T-helper 1 cell treated with Interleukin-12 subunit alpha and Interleukin-12 subunit beta and Interleukin-4 antibody, amounts not matched to agents 30 μg/mL and 1 μg/mL, for 36 hours (primary cell): Measurements from ENCODE around the gene SKIC8.

ENCODE experiments used
- H3K27ac Mint-ChIP-seq: one replicate; pipeline ENCODE4 v1.8.0; 2021; ENCODE audit warnings: mild to moderate bottlenecking, mixed read lengths
- H3K27me3 Mint-ChIP-seq: one replicate; pipeline ENCODE4 v1.8.0; 2021; ENCODE audit warnings: low read depth, mixed read lengths
- H3K36me3 Mint-ChIP-seq: one replicate; pipeline ENCODE4 v1.8.0; 2021; ENCODE audit warnings: low read depth, mixed read lengths
- H3K4me1 Mint-ChIP-seq: one replicate; pipeline ENCODE4 v1.8.0; 2021; ENCODE audit warnings: low read depth, mixed read lengths
- H3K4me3 Mint-ChIP-seq: one replicate; pipeline ENCODE4 v1.8.0; 2021; ENCODE audit warnings: mild to moderate bottlenecking, moderate library complexity, mixed read lengths
- H3K9me3 Mint-ChIP-seq: one replicate; pipeline ENCODE4 v1.8.0; 2021; ENCODE audit warnings: mixed read lengths

The SKIC8 gene

DNA sequence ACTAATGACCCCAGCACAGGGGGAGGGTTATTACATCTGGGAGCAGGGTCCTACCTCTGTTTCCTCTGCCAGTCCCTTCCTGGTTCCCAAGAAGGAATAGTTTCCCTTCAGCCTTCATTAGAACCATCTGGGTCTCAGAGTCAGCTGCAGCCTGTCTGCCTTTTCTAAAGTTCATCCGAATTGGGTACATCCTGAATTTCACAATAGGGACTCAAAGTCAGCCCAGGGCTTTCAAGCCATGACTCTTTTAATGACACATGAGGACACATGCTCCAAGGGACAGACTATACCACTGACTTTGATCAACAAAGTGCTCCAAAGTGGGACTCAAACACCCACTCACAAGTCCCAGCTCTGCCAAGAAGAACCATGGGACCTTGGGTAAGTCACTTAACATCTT is 28.1 kb upstream of the SKIC8 start:
- Mint-ChIP-seq H3K9me3 (no peaks in the 10 kb centered on the region), H3K4me1 (no peaks in the 10 kb centered on the region), H3K27me3 (peaks cover 5% of the 10 kb centered on the region), H3K27ac (no peak overlapping the region), H3K4me3 (no peak overlapping the region), H3K36me3 (no peaks in the 10 kb centered on the region)

DNA sequence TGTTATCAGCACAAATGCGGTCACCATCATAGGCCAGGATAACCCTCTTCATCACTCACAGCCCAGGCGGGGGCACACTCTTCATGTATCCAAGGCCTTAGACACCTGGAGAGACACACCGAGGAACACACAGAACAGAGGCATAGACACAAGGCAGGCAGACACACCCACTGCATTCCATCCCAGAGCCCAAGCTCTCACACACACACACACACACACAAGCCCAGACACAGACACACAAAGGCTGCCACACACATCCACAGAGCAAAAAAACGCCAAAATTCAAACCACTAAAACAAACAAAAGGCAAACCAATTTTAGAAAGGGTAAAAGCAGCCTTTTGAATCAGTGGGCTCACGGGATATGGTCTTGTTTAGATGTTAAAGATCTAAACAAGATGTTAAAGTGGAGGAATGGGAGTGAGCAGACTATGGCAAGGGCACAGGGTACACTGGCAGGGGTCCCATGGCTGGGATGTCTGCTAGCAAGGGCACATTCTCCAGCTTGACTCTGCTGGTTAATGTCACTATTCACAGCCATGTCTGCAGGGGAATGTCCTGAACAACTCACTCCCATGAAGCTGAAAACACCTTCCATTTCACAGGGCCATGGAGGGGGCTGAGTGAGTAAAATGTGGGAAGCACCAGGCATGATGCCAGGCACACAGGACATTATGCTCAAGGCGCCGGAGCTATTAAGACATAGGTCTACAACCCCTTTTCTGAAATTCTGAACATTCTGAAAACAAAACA is 25.9 kb upstream of the SKIC8 start:
- no peaks in the 10 kb centered on the region for H3K9me3 Mint-ChIP-seq
- no peak overlapping the region for H3K27ac Mint-ChIP-seq
- H3K36me3 Mint-ChIP-seq = no peaks in the 10 kb centered on the region
- peaks cover 5% of the 10 kb centered on the region for H3K27me3 Mint-ChIP-seq
- H3K4me3 Mint-ChIP-seq = no peak overlapping the region
- H3K4me1 Mint-ChIP-seq = no peaks in the 10 kb centered on the region

DNA sequence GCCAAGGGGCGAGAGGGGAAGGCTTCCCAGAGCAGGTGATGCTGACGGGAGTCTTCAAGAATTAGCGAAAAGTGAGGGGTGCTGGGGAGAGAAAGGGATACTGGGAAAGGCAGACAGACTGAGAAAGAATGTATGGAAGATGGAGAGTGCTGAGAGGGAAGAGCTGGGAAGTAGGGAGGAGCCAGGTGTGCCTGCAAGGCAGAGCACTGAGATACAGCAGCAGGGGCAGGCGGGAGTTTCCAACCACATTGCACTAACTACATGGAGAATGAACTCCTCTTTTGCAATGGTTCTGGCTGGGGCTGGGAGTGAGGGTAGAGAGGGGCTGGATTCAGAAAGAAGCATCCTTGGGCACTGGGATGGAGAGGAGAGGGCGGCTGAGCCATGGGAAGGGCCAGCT is 24.7 kb upstream of the SKIC8 start:
- no peaks in the 10 kb centered on the region for H3K9me3 Mint-ChIP-seq
- H3K36me3 Mint-ChIP-seq = no peaks in the 10 kb centered on the region
- H3K27ac Mint-ChIP-seq = no peak overlapping the region
- H3K4me1 Mint-ChIP-seq = no peaks in the 10 kb centered on the region
- no peaks in the 10 kb centered on the region for H3K27me3 Mint-ChIP-seq
- no peak overlapping the region for H3K4me3 Mint-ChIP-seq

DNA sequence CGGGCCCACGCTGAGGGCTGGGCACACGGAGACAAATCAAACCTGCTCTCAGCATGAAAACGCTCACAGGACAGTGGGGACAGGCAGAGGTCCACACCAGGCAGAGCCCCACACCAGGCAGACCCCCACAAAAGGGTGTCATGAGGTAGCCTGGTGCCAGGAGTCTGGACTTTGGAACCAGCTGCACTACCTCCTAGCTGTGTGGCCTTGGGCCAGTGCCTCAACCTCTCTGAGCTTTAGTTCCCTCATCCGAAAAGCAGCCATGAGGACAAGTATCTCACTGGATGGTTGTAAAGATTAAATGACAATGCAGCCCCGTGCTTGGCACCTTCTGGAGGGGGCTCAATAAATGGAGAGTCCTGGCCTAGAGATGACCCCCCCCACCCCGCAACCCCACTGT is 24.3 kb upstream of the SKIC8 start:
- Mint-ChIP-seq H3K4me1 (no peaks in the 10 kb centered on the region), H3K4me3 (no peak overlapping the region), H3K9me3 (no peaks in the 10 kb centered on the region), H3K36me3 (no peaks in the 10 kb centered on the region), H3K27me3 (no peaks in the 10 kb centered on the region), H3K27ac (no peak overlapping the region)

DNA sequence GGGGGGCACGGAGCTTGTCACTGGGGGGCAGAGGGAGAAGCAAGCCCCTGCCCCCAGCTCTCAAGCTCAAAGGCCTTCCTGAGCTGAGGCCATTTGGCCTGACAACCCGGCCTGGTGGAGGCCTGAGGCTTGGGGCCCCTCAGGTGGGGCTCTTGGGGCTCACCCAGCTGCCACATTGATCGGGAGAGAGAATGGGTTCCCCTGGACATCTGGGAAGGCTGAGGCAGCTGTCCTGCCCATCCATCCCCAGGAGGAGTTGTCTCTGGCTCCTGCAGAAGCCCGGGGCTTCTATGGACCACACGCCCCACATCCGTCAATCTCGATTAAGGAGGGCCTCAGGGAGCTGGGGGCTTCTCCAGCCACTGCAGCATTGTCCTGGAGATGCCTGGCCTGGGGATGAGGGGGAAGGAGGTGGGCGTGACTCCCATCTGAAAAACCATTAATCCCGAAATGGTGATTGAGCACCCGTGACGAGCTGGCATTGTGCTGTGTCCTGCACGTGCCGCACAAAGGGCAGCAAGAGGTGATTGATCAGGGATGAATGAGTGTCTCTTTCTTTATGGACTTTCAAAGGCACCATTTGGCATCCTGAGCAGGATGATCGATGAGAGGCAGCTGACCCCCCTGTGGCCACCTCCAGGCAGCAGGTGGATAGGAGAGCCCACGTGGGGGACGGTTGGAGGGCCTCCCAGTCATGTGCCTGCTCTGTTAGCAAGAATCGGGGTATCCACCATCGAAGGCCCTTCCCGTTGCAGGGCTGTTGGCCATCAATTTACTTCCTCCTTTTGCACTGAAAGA is 23.5 kb upstream of the SKIC8 start:
- Mint-ChIP-seq H3K4me3 (no peak overlapping the region), H3K36me3 (no peaks in the 10 kb centered on the region), H3K27ac (no peak overlapping the region), H3K4me1 (no peaks in the 10 kb centered on the region), H3K9me3 (no peaks in the 10 kb centered on the region), H3K27me3 (no peaks in the 10 kb centered on the region)

DNA sequence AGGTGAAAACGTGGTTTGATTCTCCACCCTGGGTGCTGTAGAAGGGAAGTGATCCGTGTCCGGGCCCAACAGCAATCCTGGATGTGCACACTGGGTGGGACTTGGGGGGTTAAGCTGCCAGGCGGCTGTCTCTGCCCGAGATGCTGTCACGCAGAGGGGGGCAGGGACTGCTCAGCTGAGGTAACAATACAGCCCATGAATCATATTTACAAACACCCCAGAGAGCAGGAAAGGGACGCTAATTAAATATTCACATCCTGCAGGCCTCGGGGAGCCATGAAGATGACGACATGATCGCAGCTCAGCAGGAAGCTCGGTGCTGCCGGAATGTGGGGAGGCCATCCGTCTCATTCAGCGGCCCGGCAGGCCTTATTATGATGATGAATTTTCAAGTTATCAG is 22.8 kb upstream of the SKIC8 start:
- Mint-ChIP-seq H3K36me3 (no peaks in the 10 kb centered on the region), H3K27me3 (no peaks in the 10 kb centered on the region), H3K4me1 (no peaks in the 10 kb centered on the region), H3K4me3 (no peak overlapping the region), H3K9me3 (no peaks in the 10 kb centered on the region), H3K27ac (no peak overlapping the region)

DNA sequence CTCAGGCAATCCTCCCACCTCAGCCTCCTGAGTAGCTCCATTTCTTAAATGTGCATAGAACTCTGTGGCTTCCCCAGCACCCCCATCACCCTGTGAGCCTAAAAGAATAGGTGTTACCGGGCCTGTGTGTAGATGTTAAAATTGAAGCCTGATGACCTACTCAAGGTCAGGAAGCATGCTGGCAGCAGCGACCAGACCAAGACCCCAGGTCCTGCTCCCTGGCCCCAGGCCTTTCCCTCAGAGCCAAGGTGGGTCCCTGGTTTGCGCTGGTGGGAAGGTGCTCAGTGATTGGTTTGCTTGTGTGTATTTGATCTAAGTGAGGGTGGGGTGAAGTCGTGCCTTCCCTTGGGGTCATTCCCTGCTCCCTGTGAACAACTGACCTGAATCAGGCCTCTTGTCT is 22.4 kb upstream of the SKIC8 start:
- no peak overlapping the region for H3K4me3 Mint-ChIP-seq

DNA sequence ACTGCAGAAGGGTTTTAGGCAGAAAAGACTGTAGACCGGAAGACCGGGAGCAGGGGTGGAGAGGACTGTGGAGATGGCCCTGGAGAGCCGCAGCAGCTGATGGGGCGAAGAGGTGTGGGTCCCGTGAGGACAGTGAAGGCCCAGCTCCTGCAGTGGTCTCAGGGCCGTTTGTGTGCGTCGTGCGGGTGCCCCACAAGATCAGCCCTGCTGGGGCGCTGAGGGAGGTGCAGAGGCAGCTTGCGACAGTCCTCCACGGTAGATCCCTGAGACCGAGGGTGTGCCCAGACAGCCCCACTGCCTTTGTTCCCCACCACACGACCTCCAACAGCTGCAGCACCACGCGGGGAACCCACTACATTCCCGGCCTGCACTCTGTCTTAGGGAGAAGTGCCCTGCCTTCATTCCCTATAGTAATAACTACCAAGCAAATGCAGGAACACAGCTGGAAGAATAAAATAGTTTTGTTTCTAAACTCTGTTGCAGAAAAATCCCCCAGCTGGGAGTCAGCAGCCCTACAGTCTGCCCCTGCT is 21.7 kb upstream of the SKIC8 start:
- H3K36me3 Mint-ChIP-seq = no peaks in the 10 kb centered on the region
- H3K9me3 Mint-ChIP-seq = no peaks in the 10 kb centered on the region
- H3K4me1 Mint-ChIP-seq = no peaks in the 10 kb centered on the region
- H3K27me3 Mint-ChIP-seq = no peaks in the 10 kb centered on the region
- H3K4me3 Mint-ChIP-seq = no peak overlapping the region
- no peak overlapping the region for H3K27ac Mint-ChIP-seq

More for the DNA sequence above, 22.4 kb upstream of the SKIC8 start:
- Mint-ChIP-seq H3K4me1 (no peaks in the 10 kb centered on the region), H3K9me3 (no peaks in the 10 kb centered on the region), H3K27me3 (no peaks in the 10 kb centered on the region), H3K27ac (no peak overlapping the region), H3K36me3 (no peaks in the 10 kb centered on the region)

DNA sequence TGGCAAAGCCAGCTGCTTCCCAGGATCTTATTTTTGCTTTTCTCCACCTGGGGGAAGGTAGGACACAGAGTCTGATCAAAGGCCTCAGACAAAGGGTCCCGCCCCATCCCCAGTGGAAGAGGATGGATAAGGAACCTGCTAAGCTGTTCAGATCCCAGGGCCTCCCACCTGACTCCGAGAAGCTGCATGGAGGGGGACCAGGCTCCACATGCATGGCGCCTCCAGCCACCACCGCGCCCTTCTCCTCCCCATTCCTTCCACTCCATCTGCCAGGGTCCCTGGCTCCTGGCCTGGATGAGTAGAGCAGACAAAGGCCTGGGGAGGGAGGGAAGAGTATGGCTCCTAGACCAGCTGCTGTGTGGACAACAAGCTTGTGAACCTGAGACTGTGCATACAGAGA is 20.8 kb upstream of the SKIC8 start:
- no peaks in the 10 kb centered on the region for H3K4me1 Mint-ChIP-seq
- H3K27ac Mint-ChIP-seq = no peak overlapping the region
- H3K4me3 Mint-ChIP-seq = no peak overlapping the region
- no peaks in the 10 kb centered on the region for H3K36me3 Mint-ChIP-seq
- H3K9me3 Mint-ChIP-seq = no peaks in the 10 kb centered on the region
- no peaks in the 10 kb centered on the region for H3K27me3 Mint-ChIP-seq

DNA sequence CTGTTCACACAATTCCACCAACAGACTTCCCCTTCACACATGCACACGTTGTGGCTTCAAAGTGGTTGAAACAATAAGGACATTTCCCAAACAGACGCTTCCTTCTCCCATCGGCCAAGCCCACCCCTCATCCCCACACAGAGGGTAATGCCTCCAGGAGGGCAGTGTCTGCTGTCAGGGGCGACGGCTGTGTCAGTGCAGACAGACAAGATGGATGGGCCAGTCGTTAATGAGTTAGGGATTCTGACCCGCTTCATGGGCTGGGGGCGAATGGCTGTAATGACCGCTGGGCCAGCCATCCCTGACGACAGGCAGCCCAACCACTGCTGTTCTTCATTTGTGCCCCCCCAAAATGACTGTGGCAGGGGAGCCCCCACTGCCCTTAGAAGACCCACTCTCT is 20.2 kb upstream of the SKIC8 start:
- Mint-ChIP-seq H3K4me3 (no peak overlapping the region), H3K9me3 (no peaks in the 10 kb centered on the region), H3K4me1 (no peaks in the 10 kb centered on the region), H3K36me3 (no peaks in the 10 kb centered on the region), H3K27me3 (no peaks in the 10 kb centered on the region), H3K27ac (no peak overlapping the region)

DNA sequence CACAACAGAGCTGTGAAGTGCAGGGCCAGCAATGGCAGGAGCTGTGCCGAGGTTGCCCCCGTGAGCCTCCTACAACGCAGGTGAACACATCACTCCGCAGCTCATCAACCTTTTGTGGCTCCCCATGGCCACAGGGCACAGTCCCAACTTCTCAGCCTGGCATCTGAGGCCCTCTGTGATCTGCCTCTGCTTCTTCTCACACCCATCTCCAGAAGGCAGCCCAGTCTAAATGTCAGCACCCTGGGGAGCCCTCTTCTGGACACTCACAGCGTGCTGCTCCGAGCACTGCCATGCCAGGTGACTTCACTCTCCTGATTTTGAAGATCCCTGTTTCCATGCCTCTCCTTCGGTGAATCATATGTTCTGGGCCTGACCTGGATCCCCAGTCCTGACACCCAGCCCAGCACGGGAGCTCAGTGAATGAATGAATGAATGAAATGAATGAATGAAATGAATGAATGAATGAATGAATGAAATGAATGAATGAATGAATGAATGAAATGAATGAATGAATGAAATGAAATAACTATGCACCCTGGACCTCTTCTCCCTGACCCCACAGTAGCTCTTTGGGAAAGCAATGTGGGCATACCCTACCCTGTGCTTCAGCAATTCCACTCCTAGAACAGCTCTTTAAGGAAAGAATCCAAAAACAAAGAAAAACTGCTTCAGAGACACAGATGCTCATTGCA is 17.9 kb upstream of the SKIC8 start:
- no peaks in the 10 kb centered on the region for H3K4me1 Mint-ChIP-seq
- H3K4me3 Mint-ChIP-seq = no peak overlapping the region
- H3K27ac Mint-ChIP-seq = no peak overlapping the region

DNA sequence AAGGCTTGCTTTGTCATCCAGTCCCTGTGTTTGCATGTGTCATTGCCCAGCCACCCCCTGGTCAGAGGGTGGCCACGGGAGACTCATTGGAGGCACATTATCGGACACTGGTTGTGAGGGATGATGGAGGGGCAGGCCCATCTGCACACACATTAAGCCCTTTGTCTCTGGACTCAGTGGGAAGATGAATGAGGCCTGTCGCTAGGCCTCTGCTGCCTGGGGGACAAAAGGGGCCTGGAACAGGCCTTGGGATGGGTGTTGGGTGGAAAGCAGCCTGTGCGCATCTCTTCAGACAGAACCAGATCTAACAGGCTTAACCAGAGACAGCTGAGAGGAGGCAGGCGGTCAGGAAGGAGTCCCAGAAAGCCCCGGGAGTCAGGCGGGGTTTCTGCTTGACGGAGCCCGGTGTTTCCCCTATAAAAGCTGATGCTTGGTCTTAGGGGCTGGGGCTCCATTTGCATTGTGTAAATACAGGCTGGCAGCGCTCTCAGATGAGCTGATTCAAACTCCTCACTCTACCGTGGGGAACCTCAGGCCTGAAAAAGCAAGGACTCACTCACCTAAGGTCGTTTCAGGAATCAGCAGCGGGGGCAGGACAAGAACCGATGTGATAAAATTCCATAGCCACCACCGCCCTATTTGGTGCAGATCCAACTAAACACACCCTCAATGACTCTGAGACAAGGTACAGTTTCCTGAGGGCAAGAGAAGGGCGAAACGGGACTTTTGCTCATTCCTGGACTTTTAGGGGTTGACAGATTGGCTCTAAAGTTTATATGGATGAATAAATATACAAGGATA is 17.1 kb upstream of the SKIC8 start:
- no peak overlapping the region for H3K4me3 Mint-ChIP-seq
- H3K9me3 Mint-ChIP-seq = no peaks in the 10 kb centered on the region
- no peaks in the 10 kb centered on the region for H3K36me3 Mint-ChIP-seq

More for the DNA sequence above, 17.9 kb upstream of the SKIC8 start:
- Mint-ChIP-seq H3K9me3 (no peaks in the 10 kb centered on the region), H3K36me3 (no peaks in the 10 kb centered on the region), H3K27me3 (no peaks in the 10 kb centered on the region)

DNA sequence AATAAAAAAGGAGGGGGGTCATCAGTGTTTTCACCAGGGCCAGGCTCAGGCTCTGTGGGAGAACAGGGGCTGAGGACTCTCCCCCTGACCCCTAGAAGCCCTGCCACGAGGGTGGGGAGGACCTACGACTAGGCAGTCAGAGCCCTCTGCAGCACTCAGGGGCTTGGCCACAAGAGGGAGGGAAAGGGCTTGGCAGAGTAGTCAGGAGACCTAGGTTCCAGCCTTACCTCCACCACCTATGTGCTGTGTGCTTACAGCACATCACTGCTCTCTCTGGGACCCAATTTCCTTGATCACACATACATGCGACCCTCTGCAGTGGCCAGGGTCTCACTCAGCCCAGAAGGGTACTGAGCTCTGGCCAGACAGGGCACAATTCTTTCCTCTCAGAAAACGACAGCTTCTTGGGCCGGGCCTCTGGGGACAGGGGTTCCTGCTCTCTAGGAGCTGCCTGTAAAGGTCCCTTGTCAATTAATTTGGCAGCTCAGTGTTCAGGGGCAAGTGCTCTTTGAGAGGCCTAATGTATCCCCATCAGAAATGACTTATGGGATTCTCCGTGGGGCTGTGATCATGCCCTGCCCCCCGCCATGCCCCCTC is 16.4 kb upstream of the SKIC8 start:
- Mint-ChIP-seq H3K27me3 (no peaks in the 10 kb centered on the region), H3K4me3 (no peak overlapping the region), H3K36me3 (no peaks in the 10 kb centered on the region), H3K9me3 (no peaks in the 10 kb centered on the region), H3K27ac (no peak overlapping the region), H3K4me1 (no peaks in the 10 kb centered on the region)

More for the DNA sequence above, 17.1 kb upstream of the SKIC8 start:
- H3K27ac Mint-ChIP-seq = no peak overlapping the region
- no peaks in the 10 kb centered on the region for H3K27me3 Mint-ChIP-seq
- no peaks in the 10 kb centered on the region for H3K4me1 Mint-ChIP-seq

DNA sequence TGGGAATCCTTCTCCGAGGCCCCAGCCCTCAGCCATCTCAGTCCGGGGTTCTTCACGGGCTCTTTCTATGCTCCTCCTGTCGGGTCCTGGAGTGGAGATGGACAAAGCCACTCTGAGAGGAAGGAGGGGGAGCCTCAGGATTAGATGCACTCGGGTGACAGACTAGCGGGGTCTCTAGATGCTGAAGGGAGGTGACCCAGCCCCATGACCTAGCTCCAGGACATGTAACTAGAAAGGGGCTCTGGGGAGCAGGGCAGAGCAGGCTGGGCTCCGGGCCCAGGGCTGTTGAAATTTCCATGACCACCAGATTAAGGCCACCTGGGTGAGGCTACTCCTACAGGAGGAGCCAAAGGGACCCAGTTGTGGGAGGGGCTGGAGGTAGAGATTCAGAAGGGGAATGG is 14.8 kb upstream of the SKIC8 start:
- no peaks in the 10 kb centered on the region for H3K4me1 Mint-ChIP-seq
- no peaks in the 10 kb centered on the region for H3K27me3 Mint-ChIP-seq
- no peaks in the 10 kb centered on the region for H3K36me3 Mint-ChIP-seq
- no peak overlapping the region for H3K4me3 Mint-ChIP-seq
- H3K9me3 Mint-ChIP-seq = no peaks in the 10 kb centered on the region
- H3K27ac Mint-ChIP-seq = no peak overlapping the region
